Fibroblast of peridontal ligament (primary cell): ENCODE data around the gene MDN1.
"Not testable (repeated sequence)": the region's sequence is repeated elsewhere in the genome, so short reads cannot be mapped to it uniquely, and the experiment has no call there.

ENCODE experiments used
- DNase-seq: peaks from one replicate; pipeline ENCODE4 v3.0.0-alpha.2; 2010; ENCODE audit errors: extremely low read depth

The MDN1 gene

DNA sequence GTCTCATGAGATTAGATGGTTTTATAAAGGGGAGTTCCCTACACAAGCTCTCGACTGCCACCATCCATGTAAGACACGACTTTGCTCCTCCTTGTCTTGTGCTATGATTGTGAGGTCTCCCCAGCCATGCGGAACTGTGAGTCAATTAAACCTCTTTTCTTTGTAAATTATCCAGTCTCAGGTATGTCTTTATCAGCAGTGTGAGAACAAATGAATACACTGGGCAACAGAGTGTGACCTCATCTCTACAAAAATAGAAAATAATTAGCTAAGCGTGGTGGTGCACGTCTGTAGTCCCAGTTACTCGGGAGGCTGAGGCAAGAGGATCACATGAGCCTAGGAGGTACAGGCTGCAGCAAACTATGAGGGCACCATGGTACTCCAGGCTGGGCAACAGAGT lies 51.3 kb downstream of the MDN1 start:
- no peak for DNase-seq

DNA sequence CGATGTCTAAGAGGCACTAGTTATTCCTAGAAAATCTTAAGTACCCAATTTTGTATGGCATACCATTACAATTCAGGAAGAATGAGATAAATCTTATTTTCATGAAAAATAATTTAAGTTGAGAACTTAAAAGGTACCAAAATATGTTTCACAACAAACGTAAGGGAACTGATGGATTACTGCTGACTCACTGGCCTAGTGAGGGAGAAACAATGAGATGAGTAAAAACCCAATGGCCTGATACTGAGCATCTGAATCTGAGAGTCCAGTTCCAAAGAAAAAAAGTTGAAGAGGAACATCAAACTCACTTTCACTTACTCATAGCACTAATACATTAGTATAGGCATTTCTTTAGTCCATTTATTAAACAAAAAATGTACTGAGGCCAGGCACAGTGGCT lies 56.0 kb downstream of the MDN1 start:
- DNase-seq, result peak; percentile 33

DNA sequence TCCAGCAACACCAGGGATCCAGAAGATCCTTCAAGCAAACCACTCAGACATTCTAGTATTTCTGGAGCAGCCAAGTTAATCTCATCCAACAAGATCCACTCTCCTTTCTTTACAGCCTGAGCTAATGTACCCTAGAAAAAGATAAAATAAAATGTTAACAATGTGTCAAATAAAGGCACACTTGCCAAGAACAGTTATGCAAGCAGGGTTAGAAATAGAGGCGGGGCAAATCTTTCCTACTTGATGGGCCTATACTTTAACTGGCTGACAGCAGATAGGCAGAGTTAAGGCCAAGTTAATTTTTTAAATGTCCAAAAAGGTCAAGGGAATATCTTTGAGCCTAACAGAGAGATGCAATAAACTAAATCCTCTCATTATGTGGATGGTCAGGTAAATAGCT lies 60.8 kb downstream of the MDN1 start:
- DNase-seq, result no peak

DNA sequence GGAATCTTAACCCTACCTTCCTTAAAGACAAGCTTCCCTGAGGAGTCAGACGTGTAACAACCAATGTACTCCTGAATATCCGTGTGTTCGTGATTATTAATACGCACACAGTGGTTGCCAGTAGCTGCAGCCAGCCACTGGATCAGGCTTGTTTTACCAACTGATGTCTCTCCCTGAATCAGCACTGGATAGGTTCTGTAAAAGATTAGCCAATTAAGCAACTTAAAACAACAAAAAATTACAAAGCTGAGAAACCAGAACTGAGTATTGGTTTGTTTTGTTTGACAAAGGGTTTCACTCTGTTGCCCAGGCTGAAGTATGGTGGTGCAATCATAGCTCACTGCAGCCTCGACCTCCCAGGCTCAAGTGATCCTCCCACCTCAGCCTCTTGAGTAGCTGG lies 69.3 kb downstream of the MDN1 start:
- no peak for DNase-seq

DNA sequence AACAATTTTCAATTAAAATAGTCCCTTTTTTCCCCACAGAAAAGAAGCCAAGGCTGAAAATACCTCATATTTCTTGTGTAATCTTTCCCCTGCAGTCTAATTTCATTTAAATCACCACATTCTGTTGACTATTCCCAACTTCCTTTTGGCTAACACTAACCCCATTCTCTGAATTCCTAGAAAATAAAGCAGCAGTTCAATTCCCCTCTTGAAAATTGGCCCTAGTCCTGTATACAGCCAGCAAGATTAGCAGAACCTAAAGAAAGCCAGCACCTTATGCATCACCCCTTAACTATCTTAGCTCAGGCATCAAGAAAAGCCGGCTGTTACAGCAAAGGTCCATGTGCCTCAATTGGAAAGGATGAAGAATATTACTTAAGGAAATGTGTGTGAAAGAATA lies 69.7 kb downstream of the MDN1 start:
- DNase-seq, result peak; percentile 29

DNA sequence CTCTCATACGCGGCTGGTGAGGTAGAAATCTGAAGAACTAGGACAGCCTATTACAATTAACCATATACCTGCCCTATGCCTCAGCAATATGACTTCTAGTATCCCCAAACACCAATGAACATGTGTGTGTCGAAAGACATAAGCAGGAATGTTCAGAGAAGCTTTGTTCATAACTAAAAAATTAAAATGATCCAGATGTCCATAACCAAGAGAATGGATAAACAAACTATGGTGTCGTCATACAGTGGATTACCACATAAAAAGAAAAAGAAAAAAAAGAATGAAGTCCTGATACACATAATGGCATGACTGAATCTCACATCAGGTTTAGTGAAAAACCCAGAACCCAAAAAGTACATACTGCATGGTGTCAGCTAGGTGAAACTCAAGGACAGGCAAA lies 73.9 kb downstream of the MDN1 start:
- peak; percentile 89 for DNase-seq

DNA sequence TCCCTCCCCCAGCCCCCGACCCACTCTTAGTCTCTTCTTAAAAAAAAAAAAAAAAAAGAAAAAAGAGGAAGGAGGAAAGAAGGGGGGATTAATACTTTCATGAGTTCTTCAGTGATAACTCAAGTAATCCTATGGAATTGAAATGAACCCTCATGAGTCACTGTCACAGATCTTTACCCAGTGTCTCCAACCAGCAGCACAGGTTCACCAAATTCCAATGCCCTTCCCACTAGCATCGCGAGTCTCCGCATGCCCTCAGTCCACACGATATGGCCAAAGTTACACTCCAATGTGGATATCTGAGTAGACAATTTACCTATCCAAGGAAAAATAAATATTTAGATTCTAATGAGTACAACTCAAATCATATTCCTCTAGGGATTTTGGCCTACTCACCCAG lies 74.5 kb downstream of the MDN1 start:
- DNase-seq, result no peak

DNA sequence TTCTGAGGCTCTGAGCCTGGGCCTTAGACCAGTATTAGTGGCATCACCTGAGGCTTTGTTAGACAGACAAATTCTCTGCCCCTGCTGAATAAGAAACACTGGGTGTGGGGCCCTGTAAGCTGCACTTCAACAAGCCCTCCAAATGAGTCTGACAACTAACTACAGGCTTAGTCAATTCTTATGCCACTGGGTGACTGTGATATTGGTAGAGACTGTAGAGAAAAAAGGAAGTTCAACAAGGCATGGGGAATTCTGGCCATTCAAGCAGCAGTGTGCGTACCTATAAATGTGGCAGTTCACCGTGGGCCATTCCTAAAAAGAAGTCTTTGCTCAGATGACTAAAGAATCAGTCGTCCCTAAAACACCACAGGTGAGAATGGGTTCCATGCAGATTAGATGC lies 82.7 kb downstream of the MDN1 start:
- DNase-seq, result no peak

DNA sequence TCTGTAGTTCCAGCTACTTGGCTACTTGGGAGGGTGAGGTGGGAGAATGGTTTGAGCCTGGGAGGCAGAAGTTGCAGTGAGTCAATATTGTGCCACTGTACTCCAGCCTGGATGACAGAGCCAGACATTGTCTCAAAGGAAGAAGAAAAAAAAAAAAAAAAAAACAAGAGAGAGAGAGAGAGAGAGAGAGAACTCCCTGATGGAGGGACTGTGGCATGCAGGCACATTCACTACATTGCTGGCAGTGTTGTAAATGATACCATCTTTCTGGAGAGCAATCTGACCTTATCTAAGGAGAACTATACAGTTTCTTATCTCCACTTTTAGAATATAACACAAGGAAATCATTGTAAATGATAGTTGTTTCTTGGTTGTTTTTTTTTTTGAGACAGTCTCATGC lies 85.1 kb downstream of the MDN1 start:
- DNase-seq, result no peak

DNA sequence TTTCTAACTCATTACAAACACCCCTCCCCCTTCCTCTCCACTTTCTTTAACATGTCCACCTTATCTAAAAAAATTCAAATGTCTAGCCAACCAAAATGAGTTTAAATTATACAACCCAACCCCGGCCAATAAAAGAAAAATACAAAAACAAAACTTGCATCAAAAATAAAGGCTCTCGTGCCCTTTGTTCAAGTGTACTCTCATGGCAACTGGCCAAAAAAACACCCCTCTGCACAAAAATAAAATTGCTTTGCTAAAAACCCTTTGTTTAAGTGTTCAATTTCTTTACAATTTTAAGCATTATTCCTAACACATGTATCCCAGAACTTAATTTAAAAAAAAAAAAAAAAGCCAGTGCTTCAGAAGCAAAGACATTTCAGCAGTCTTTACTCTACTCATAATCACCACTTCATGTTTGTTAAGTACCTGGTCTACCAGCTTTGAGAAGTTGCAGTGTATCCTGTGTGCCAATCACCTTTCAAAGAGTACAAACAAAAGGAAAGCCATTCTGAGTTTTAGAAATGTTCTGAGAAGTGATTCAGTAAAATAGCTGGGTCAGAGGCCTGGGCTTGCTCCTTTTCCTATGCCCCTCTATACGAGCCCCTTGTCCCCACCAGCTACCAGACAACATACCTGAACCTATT lies 87.5 kb downstream of the MDN1 start:
- DNase-seq, result no peak

DNA sequence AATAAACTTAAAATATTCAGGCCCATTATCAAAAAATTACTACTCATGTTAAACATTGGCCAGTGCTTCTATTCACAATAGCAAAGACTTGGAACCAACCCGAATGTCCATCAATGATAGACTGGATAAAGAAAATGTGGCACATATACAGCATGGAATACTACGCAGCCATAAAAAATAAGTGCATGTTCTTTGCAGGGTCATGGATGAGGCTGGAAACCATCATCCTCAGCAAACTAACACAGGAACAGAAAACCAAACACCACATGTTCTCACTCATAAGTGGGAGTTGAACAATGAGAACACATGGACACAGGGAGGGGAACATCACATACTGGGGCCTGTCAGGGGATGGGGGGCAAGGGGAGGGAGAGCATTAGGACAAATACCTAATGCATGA lies 88.3 kb downstream of the MDN1 start:
- DNase-seq, result not testable (repeated sequence)

DNA sequence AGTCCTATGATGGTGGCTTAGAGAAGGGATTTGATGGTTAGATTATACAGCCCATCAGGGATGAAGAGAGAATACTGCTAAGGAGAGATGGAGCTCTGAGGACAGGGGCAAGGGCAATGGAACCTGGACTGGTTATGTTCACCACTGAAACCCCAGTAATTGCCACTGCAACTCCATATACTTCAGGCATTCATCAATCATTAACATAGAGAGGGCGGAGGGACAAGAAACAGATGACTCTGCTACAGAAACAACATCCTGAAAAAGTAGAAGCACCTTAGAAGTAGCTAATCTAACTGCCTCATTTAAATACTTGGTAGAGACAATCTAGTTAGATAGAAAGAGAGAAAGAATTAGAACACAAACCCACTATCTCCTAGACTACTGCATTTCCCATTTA lies 89.8 kb downstream of the MDN1 start:
- DNase-seq, result no peak

DNA sequence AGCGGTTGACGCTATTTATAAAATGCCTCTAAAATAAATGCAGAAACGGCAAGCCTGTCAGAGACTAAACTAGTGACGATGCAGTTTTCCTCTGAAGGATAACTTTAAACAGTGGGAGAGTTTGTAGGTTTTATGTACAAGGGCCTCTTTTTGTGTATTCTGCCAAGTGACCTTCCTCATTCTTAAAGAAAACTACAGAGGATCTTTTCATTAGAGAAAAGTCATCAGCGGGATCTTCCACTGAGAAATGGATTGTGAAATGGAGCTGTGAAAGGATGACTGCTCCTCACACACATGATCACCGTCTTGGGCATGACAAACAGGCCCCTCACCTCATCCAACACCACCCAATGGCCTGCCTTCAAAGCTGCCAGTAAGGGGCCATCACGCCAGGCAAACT lies 92.1 kb downstream of the MDN1 start:
- DNase-seq, result no peak

DNA sequence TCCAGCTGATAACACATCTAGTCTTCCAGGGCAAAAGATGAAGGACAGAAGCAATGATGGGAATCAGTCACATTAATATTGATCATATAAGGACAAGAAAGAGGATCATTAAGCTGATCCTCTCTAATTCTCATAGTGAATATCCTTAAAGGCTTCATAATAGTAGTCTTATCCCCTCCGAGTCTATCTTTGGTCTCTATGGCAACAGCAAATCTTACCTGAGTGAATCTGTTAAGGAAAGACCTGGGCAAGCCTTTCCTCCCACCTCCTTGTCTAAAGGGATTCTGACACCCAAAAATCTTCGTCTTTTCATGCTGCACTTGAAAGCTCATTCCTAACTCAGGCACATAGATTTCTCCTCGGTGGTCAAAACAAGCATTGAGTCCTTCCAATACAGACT lies 94.6 kb downstream of the MDN1 start:
- DNase-seq, result no peak

DNA sequence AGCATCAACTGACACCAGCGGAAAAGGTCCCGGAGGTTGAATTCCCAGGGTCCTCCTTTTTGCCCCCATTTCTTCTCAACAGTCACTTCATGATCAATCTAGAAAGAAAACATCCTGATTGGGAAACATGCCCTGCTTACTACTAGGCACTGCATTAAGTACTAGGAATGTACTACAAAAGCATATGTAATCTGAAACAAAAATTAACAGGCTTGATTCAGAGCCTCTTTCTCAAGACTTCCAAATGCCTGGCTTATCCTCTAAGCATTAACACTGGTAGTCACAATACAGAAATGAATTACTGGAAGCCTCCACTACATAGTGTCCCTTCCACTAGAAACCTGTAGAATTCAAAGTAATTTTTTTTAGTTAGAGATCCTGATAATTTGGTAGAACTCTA lies 96.5 kb downstream of the MDN1 start:
- no peak for DNase-seq

DNA sequence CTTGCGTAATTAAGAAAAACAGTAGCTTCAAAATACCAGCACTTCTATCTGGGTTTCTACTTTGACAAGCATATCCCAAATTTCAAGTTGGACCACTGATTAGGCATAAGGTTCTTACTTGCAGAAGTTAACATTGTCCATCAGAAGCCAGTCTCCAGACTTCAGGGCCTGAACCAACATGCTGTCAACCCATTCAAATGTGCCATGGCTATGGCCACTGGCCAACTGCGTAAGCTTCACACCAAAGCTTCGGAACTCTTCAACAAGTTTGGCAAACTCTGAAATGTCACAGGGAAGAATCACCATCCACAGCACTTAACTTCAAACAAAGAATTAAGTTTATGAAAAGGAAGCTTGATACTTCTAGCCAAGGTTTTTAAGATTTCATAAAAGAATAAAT lies 103.1 kb downstream of the MDN1 start:
- no peak for DNase-seq

DNA sequence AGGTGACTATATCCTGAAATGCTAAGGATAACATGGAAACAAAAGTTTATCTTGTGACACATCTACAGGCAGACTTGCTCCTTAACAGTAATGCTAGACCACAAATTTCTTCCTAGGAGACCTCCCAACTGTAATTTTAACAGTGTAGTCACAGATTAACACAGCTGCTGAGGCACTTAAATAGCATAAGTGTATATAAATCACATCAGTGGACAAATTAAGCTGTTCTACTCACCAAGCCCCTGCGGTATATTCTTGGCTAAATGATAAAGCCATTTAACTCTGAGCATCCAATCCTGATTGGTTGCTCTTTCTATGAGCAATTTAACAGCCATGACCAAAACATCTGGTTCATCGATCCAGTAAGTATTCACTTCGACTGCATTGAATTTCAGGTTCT lies 107.8 kb downstream of the MDN1 start:
- no peak for DNase-seq

DNA sequence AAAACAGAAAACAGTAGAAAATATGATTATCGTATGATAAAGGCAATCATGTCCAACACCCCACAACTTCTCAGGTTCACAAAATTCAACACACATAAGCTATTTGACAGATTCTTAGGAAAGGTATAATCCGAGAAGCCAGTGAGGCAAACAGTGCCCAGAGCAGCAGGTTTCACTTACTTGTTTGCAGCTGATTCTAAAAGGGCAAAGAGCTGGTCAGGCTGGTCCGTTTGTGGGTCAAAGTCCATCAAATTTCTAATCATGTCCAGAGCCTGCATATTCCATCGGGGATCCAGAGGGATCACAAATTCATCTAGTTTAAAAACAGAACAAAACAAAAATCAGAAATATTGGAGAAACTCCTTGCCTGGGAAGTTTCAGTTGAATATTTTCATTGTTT lies 111.3 kb downstream of the MDN1 start:
- DNase-seq, result no peak

DNA sequence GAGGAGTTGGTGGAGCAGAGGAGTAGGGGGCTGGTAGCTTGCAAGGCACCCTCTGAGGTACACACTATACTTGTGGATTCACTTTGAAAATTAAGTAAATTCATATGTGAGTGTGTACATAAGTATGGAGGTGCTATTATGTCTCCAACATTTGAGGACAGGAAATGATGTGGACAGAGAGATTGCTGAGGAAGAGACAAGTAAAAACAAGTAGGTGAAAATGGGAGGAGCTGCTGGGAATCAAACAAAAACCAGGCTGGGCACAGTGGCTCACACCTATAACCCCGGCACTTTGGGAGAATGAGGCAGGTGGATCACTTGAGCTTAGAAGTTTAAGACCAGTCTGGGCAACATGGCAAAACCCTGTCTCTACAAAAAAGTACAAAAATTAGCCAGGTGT lies 111.8 kb downstream of the MDN1 start:
- DNase-seq, result no peak

DNA sequence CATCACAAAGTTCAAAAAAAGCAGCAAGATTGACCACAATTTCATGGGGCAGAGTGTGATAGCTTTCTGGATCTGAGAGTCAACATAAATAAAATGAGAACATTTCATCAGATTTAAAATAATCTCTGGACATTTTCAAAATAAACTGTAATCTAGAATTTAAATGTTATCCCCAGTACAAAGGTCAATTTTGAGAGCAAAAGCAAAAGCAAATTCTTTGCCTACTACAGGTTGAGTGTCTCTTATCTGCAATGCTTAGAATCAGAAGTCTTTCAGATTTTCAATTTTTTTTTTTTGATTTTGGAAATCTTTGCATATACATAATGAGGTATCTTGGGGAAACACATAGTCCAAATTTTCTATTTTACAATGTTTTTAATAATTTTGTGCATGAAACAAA lies 113.5 kb downstream of the MDN1 start:
- no peak for DNase-seq

DNA sequence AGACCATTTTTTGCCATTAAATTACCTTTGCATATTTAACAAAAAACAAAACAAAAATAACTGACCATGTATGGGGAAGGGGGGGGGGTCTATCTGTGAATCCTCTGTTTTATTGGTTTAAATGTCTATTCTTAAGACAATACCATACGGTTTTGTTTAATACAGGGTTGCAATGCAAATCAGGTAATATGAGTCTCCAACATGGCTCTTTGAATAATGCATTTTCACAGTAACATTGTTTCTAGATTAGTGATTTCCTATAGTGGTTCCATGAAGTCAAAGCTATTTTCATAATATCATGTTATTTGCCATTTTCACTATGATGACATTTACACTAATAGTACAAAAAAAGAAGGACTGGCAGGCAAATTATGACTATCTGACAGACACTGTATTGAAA lies 116.3 kb downstream of the MDN1 start:
- DNase-seq, result no peak

DNA sequence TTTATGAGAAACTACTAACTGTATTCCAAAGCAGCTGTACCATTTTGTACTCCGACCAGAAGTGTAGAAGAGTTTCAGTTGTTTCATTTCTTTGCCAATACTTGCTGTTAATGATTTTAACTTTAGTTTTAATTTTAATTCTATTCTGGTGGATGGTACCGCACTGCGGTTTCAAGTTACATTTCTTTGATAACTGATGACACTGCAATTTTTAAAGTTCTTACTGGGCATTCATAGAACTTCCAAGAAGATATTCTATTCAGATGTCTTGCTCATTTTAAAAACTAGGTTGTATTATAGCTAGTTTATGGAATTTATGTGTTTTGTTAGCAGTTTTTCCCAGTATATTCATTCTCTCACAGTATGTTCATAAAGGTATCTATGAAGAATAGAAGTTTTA lies 117.2 kb downstream of the MDN1 start:
- no peak for DNase-seq

DNA sequence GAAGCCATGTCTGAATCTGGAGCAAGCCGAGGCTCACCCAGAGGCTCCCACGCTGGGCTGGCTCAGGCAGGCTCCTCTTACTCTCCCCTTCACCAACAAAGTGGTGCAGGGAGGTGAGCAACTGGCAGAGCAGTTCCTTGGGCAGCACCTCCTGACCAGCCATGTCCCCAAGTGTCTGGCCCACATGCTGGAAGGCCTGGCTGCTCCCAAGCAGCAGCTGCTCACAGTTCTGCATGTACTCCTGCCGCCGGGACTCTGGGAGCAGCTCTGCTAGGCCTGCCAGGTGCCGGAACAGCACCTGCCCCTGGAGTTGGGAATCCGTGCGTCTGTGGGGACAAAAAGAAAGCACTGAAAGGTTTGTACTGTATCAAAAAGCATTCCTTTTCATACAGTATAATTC lies 123.9 kb downstream of the MDN1 start:
- no peak for DNase-seq

DNA sequence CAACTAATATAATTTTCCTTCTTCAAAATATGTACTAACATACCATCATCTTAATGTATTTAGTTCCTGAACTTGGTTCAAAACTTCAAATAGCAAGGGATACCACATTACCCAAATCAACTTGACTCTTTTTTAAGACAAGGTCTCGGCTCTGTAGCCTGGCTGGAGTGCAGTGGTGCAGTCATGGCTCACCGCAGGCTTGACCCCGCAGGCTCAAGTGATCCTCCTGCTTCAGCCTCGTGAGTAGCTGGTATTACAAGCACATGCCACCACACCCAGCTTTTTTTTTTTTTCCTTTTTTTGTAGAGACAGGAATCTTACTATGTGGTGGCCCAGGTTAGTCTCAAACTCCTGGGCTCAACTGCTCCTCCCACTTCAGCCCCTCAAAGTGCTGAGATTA lies 125.2 kb downstream of the MDN1 start:
- DNase-seq, result no peak

DNA sequence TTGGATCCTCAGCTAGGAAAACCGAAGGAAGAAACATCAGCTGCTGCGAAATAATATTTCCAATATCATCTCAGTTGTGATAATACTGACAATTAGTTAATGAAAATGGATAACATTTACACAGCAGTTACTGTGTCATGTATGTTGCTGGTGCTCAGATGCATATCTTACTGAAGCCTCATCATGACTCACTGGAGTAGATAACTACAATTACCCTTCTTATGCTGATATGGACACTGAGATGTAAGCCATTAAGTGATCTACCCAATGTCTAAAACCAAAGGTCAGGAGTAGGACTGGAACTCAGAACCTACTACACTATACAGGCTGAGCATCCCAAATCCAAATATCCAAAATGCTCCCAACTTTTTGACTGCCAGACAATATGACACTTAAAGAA lies 126.4 kb downstream of the MDN1 start:
- no peak for DNase-seq
